Stomach (tissue), 9 donors: ENCODE data around the gene PDK1. TPM values are rescaled to one million over a fixed set of nuclear protein-coding genes. Genes with fewer than 3 reads are reported as not detected.

Experiments
- DNase-seq, 2 donors: peaks; one replicate each; pipeline versions ENCODE4 v3.0.0 to v3.0.0-alpha.2; 2013 to 2019
- H3K27ac ChIP-seq, 5 donors: fragments of 200-600 bp in 4 of 5; sonication (generic) in 4 of 5; one replicate each; pipeline ENCODE4 v1.5.1; 2013 to 2019; ENCODE audit warnings: mild to moderate bottlenecking in 1 of 5, moderate library complexity in 1 of 5
- H3K27me3 ChIP-seq, 3 donors: fragments of 200-600 bp; sonication (generic); one replicate each; pipeline ENCODE4 v1.5.1; 2017 to 2019; ENCODE audit warnings: mixed run types in 1 of 3
- H3K36me3 ChIP-seq, 4 donors: fragments of 200-600 bp; sonication (generic); 1 replicate in 3 of 4; 2 replicates in 1 of 4; pipeline ENCODE4 v1.5.1; 2016 to 2019
- H3K4me1 ChIP-seq, 4 donors: fragments of 200-600 bp; sonication (generic); one replicate each; pipeline ENCODE4 v1.5.1; 2016 to 2019
- H3K4me3 ChIP-seq, 4 donors: fragments of 200-600 bp; sonication (generic) in 3 of 4; one replicate each; pipeline ENCODE4 v1.5.1; 2016 to 2019; ENCODE audit warnings: mild to moderate bottlenecking in 1 of 4
- H3K9me3 ChIP-seq, 4 donors: fragments of 200-600 bp; sonication (generic); one replicate each; pipeline ENCODE4 v1.5.1; 2016 to 2019
- EP300 ChIP-seq: sonication (generic); formaldehyde crosslinking; IDR thresholded peaks from one replicate; pipeline ENCODE4 v1.6.1; 2017; ENCODE audit warnings: antibody characterized with exemption
- POLR2A ChIP-seq, 4 donors: fragments of 450-650 bp; IDR thresholded peaks; one replicate each; pipeline ENCODE4 v1.6.1; 2016; ENCODE audit warnings: antibody characterized with exemption in 4 of 4, control low read depth in 2 of 4, mild to moderate bottlenecking in 1 of 4, moderate library complexity in 1 of 4
- POLR2AphosphoS5 ChIP-seq, 3 donors: sonication (generic); formaldehyde crosslinking; IDR thresholded peaks; one replicate each; pipeline ENCODE4 v1.6.1; 2016; ENCODE audit warnings: antibody characterized with exemption in 3 of 3
- WGBS, 5 donors: extraction: QIAGEN DNeasy Blood & Tissue Kit in 3 of 5; methylation state at CpG; one replicate each; pipeline versions ENCODE4 v1.1.5 to v1.1.7; 2013 to 2018; 5-methylcytosine and 5-hydroxymethylcytosine counted together
- intact Hi-C: fragments of 100-400 bp; cut with DNase I; formaldehyde crosslinking; loops from one replicate; pipeline ENCODE4 v1.15.1; 2023; ENCODE audit warnings: low total_unique reads
- polyA plus RNA-seq, 3 donors: library from polyadenylated mRNA; stranded (reverse); fragments of 200-250 nt; gene quantifications; one replicate each; pipeline ENCODE4 v1.2.3, GENCODE V29; 2013
- total RNA-seq, 5 donors: library from RNA; depleted of rRNA; stranded (reverse); fragments of >200 nt; gene quantifications; one replicate each; pipeline versions ENCODE4 v1.1.0 to v1.2.3, GENCODE V29; 2014 to 2016
- TF ChIP-seq, protein P1 (sequence below), 7 experiments: fragments of 450-650 bp in 4 of 7; fragments of 200-600 bp in 3 of 7; sonication (generic) in 3 of 7; IDR thresholded peaks; one replicate each; pipeline ENCODE4 v1.5.1; 2016 to 2019; ENCODE audit warnings: antibody characterized with exemption in 7 of 7, control low read depth in 2 of 7, mild to moderate bottlenecking in 1 of 7
- donor health status: healthy with polysubstance abuse.
- donor health status: Bipolar disorder and iron deficiency.
- donor health status: healthy.

The PDK1 gene
- total and polyA plus RNA-seq, 8 donors, result 2.8 to 133 (median 10.5) TPM

DNA sequence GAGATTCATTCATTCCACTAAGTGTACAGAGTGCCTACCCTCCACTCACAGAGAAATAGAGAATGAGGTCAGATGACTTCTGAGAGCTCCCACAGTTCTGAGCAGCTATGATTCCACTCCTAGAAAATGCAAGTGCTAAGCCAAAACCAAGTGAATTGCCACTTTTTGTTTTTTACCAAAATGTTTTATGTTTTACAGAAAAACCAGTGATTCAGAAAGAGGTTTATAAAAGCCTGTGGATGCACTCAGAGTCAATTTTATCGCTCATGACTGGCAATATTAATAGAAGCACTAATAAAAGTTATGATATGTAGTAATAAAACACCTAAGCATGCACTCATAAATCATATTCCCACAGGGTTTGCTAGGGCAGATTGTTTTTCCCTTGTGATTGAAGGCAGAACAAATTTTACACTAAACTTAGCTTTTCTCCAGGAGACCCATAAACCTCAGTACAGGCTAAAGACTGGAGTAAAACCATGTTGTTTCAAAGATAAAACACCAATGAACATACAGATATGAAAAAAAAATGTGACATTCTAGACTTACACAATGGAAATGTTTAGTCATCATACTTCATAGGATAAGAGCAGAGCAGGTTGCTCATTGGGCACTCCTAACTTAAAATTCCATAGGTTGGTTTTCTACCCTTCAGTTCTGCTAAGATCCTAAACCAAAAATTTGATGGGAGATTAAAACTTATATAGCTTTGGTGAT lies 67.5 kb downstream of the PDK1 start:
- intact Hi-C loops, result no loop called here
- H3K9me3 ChIP-seq, result no peaks in the 10 kb centered on the region
- no peaks in the 10 kb centered on the region for H3K4me1 ChIP-seq
- WGBS, 5 donors, result 72 to 96% (median 83%) methylated on average over 1 of the region's 1 CpG
- peak in 1 of 2 donors; percentile 26 for DNase-seq
- TF ChIP-seq POLR2A (IDR thresholded peaks at IDR 0.05) (no peak), POLR2AphosphoS5 (IDR thresholded peaks at IDR 0.05) (no peak), EP300 (no peak)
- TF ChIP-seq, protein P1, sequence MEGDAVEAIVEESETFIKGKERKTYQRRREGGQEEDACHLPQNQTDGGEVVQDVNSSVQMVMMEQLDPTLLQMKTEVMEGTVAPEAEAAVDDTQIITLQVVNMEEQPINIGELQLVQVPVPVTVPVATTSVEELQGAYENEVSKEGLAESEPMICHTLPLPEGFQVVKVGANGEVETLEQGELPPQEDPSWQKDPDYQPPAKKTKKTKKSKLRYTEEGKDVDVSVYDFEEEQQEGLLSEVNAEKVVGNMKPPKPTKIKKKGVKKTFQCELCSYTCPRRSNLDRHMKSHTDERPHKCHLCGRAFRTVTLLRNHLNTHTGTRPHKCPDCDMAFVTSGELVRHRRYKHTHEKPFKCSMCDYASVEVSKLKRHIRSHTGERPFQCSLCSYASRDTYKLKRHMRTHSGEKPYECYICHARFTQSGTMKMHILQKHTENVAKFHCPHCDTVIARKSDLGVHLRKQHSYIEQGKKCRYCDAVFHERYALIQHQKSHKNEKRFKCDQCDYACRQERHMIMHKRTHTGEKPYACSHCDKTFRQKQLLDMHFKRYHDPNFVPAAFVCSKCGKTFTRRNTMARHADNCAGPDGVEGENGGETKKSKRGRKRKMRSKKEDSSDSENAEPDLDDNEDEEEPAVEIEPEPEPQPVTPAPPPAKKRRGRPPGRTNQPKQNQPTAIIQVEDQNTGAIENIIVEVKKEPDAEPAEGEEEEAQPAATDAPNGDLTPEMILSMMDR (IDR thresholded peaks at IDR 0.05), result no peak
- H3K4me3 ChIP-seq, result no peak overlapping the region
- H3K27ac ChIP-seq, result no peak overlapping the region
- no peaks in the 10 kb centered on the region for H3K27me3 ChIP-seq
- H3K36me3 ChIP-seq, result no peaks in the 10 kb centered on the region

- H3K4me1 ChIP-seq, result no peaks in the 10 kb centered on the region
- no peak overlapping the region for H3K4me3 ChIP-seq
- 90 to 100% (median 95%) methylated on average over 2 of the region's 2 CpGs for WGBS, 5 donors
- intact Hi-C loops, result no loop called here
- no peak for DNase-seq
- peaks cover 0 to 5% (median 0%) of the 10 kb centered on the region in 4 donors for H3K36me3 ChIP-seq
- H3K27ac ChIP-seq, result no peak overlapping the region
- H3K9me3 ChIP-seq, result no peaks in the 10 kb centered on the region
- H3K27me3 ChIP-seq, result no peaks in the 10 kb centered on the region
- no peak for TF ChIP-seq POLR2A (IDR thresholded peaks at IDR 0.05)
- TF ChIP-seq EP300, result no peak
- no peak for TF ChIP-seq POLR2AphosphoS5 (IDR thresholded peaks at IDR 0.05)
- TF ChIP-seq, protein P1 (IDR thresholded peaks at IDR 0.05), result no peak
These were observed 69.1 kb downstream of the PDK1 start for GRCh38 chr2:172624996-172625395.

DNA sequence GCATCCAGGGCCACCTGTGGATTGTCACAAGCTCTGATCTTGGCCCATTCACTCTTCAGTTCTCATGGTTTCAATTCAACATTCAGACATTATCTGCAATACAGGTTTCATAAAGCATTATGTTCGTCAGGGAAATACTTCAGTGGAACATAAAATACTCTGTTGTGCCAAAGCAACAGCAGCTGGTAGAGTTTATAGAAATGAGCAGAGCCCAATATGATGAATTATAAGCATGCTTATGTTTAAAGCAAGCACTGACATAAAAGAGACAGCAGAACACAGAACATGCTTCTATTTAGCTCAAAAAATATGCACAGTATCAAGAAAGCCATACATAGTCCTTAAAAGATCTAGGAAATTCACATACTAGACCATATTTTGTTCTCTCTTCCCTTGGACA lies 71.3 kb downstream of the PDK1 start:
- WGBS, 5 donors, result 83 to 93% (median 90%) methylated on average over 1 of the region's 1 CpG
- peak in 1 of 2 donors; percentile 7 for DNase-seq
- H3K4me1 ChIP-seq, result no peaks in the 10 kb centered on the region
- intact Hi-C loops, result no loop called here
- H3K4me3 ChIP-seq, result no peak overlapping the region
- H3K36me3 ChIP-seq, result peaks cover 0 to 5% (median 0%) of the 10 kb centered on the region in 4 donors
- H3K9me3 ChIP-seq, result no peaks in the 10 kb centered on the region
- TF ChIP-seq EP300 (no peak), POLR2AphosphoS5 (IDR thresholded peaks at IDR 0.05) (no peak), POLR2A (IDR thresholded peaks at IDR 0.05) (no peak)
- TF ChIP-seq, protein P1 (IDR thresholded peaks at IDR 0.05), result no peak
- H3K27ac ChIP-seq, result no peak overlapping the region
- H3K27me3 ChIP-seq, result no peaks in the 10 kb centered on the region

GRCh38 chr2:172628085-172628484 lies 72.2 kb downstream of the PDK1 start:
- no peaks in the 10 kb centered on the region for H3K4me1 ChIP-seq
- no peaks in the 10 kb centered on the region for H3K9me3 ChIP-seq
- 82 to 97% (median 92%) methylated on average over 4 of the region's 4 CpGs for WGBS, 5 donors
- H3K4me3 ChIP-seq, result no peak overlapping the region
- intact Hi-C loops, result no loop called here
- TF ChIP-seq EP300 (no peak), POLR2AphosphoS5 (IDR thresholded peaks at IDR 0.05) (no peak), POLR2A (IDR thresholded peaks at IDR 0.05) (no peak)
- TF ChIP-seq, protein P1 (IDR thresholded peaks at IDR 0.05), result no peak
- peaks cover 0 to 5% (median 0%) of the 10 kb centered on the region in 4 donors for H3K36me3 ChIP-seq
- no peak for DNase-seq
- H3K27ac ChIP-seq, result no peak overlapping the region
- no peaks in the 10 kb centered on the region for H3K27me3 ChIP-seq
